ENCODE measurements around the gene POTEG.
"Not testable (repeated sequence)": the region's sequence is repeated elsewhere in the genome, so short reads cannot be mapped to it uniquely, and the experiment has no call there.

The POTEG gene

DNA sequence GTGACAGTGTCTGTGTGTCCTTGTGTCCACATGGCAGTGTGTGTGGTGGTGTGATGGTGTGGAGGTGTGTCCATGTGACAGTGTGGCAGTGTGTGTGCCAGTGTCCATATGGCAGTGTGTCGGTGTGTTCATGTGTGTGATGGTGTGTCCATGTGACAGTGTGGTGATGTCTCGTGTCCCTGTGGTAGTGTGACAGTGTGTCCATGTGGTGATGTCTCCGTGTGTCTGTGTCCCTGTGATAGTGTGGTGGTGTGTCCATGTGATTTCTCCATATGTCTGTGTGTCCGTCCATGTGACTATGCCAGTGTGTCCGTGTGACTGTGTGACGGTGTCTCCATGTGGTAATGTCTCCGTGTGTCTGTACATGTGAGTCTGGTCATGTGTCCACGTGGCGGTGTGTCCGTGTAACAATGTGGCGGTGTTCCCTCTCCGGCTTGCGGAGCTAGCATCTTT, 59.7 kb downstream of the POTEG start:
- not testable (repeated sequence) for DNase-seq (ENCODE audit: low read depth, low spot score)

DNA sequence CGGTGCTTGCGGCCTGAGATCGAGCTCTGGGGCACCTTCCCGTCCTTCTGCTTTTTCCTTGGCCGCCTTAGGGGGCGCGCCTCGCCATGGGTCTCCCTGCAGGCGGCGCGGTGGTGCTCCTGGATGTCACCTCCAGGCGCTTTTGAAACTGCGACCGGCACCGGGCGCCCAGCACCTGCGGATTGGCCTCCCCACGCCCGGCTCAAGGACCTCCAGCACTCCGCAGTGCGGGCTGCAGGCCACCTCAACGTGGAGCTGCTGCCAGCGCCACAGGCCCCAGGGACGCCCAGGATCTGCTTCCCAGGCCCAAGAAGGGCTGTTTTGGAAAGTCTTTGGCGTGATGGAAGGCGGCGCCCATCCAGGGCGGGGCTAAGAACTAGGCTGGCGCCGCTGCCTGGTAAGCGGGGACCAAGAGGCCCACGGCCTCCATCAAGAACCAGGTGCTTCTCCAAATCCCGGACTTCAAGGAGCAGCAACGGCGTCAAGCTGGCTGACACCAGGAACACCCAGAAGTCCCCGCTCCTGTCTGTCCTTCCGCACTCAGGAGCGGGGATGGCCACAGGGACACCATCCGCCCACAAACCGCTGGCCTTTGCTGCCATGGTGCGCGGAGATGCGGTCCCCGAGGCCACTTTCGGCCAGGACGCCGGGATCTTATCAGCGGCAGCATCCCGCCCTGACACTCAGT, 61.2 kb downstream of the POTEG start:
- DNase-seq (ENCODE audit: low read depth, low spot score), result not testable (repeated sequence)

DNA sequence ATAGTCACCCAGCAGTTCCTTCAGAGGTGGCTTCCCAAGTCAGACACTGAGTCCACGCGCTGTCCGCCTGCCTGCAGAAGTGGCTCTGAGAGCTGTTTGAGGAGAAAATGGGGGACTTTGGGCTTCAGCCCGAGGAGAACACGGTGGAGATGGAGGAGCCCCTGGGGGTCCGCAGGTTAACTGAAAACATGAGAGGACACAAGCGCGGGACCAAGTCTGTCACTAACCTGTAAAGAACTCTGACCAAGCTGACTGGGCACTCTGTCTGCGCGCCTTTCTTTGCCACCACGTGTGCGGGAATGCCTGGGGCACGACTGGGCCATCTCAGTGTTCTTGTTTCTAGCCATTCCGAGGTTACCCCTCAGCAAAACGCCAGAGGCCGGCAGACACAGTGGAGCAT, 62.4 kb downstream of the POTEG start:
- not testable (repeated sequence) for DNase-seq (ENCODE audit: low read depth, low spot score)

DNA sequence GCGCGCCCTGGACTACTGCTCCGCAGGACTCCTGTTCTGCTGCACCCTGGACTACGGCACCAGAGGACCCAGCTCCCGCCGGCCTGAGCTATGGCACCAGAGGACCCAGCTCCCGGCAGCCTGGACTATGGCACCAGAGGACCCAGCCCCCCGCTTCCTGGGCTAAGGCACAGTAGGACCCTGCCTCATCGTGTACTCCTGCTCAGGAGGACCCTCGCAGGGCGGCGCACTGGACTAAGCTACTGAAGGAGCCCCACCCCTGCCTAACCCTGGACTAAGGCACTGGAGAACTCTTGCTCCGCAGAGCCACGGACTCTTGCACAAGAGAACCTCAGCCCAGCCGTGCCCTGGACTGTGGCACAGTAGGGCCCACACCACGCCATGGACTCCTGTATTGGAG, 71.3 kb downstream of the POTEG start:
- DNase-seq (ENCODE audit: low read depth, low spot score), result not testable (repeated sequence)

DNA sequence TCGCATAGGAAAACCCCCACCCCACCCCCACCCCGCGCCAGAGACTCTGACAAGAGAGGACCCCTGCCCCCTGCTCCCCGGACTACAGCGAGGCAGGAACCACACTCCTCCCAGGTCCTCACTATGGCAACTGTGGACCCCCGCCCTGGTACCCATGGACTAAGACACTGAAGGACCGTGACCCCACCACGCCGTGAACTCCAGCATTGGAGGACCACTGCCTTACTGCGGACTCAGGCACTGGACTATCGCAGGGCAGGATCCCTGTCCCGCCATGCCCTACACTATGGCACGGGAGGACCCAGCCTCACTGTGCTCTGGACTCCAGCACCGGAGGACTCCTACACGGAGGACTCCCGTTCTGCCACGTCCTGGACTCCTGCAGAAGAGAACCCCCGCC, 71.8 kb downstream of the POTEG start:
- not testable (repeated sequence) for DNase-seq (ENCODE audit: low read depth, low spot score)

DNA sequence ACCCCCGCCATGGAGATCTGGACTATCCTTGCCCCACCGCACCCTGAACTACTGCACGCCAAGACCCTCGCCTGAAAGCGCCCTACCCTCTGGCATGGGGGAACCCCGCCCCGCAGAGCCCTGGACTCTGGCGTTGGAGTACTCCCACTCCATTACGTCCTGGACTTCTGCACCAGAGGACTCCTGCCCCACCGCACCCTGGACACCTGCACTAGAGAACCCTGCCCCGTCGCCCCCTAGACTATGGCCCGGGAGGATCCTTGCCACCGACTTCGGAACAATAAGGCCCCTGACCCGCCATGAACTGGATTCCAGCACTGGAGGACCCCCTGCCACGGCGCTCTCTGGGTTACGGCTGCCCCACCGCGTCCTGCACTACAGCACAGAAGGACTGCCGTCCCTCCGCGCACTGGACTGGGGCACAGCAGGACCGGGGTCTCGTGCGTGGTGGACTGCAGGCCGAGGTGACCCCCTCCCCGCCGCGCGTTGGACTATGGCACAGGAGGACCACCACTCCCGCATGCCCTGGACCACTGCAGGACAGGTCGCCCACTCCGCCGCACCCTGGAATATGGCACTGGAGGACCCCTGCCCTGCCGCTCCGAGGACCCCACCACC, 72.4 kb downstream of the POTEG start:
- DNase-seq (ENCODE audit: low read depth, low spot score), result not testable (repeated sequence)

DNA sequence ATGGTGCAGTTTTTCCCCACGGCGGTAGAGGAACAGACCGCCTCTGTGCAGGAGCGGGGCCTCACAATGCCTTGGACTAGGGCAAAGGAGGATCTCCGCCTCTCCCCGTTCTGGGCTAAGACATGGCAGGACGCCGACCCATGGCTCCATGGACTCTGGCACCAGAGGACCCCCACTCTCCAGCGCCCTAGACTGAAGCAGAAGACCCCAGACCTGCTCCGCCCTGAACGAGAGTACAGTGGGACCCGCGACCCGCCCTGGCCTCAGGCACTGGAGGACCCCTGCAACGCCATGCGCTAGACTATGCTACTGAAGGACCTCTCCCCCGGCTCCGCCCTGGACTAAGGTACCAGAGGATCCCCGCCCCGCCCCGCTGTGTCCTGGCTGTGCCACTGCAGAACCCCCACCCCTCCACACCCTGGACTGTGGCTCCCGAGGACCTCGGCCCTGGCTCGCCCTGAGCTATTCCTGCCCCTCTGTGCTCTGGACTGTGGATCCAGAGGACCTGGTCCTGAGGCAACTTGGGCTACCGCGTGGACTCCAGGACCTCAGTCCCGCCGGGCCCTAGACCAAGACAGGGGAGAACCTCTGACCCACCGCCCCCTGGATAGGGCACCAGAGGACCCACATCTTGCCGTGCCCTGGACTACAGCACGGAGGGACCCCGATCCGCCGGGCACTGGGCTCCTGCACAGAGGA, 73.1 kb downstream of the POTEG start:
- DNase-seq (ENCODE audit: low read depth, low spot score), result not testable (repeated sequence)

All from astrocyte of the hippocampus (primary cell).